Prostate gland (tissue), 2 donors: Measurements from ENCODE around the gene TMEM178B.

Experiments
- POLR2A ChIP-seq: fragments of 450-650 bp; IDR thresholded peaks from one replicate; pipeline ENCODE4 v1.6.1; 2016; ENCODE audit warnings: antibody characterized with exemption, mild to moderate bottlenecking
- POLR2AphosphoS5 ChIP-seq: sonication (generic); formaldehyde crosslinking; IDR thresholded peaks from one replicate; pipeline ENCODE4 v1.6.1; 2017; ENCODE audit warnings: antibody characterized with exemption
- TF ChIP-seq, protein P1 (sequence below), 4 experiments: fragments of 200-600 bp in 2 of 4; fragments of 450-650 bp in 2 of 4; sonication (generic) in 2 of 4; IDR thresholded peaks; 1 replicate in 3 of 4; 2 replicates in 1 of 4; pipeline ENCODE4 v1.5.1; 2016 to 2019; ENCODE audit warnings: antibody characterized with exemption in 4 of 4, mild to moderate bottlenecking in 2 of 4, moderate library complexity in 2 of 4

DNA sequence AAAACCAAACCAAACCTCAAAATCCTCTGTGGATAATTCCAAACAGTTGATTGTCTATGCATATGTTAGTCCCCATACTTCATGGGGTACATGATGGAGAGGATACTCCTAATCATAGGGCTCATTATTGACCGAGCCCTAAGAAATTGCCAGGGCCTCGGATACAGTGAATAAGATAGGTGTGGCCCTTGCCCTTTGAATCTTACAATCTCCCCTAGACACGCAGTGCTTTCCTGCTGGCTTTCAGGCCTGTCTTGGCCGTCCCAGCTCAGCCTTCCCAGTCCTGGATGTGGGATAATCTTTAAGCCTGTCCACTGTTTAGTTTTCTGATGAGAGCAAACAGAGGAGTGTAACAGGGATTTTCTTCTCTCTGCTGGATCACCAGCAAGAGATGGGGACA, 161.8 kb downstream of the TMEM178B start:
- TF ChIP-seq, protein P1, sequence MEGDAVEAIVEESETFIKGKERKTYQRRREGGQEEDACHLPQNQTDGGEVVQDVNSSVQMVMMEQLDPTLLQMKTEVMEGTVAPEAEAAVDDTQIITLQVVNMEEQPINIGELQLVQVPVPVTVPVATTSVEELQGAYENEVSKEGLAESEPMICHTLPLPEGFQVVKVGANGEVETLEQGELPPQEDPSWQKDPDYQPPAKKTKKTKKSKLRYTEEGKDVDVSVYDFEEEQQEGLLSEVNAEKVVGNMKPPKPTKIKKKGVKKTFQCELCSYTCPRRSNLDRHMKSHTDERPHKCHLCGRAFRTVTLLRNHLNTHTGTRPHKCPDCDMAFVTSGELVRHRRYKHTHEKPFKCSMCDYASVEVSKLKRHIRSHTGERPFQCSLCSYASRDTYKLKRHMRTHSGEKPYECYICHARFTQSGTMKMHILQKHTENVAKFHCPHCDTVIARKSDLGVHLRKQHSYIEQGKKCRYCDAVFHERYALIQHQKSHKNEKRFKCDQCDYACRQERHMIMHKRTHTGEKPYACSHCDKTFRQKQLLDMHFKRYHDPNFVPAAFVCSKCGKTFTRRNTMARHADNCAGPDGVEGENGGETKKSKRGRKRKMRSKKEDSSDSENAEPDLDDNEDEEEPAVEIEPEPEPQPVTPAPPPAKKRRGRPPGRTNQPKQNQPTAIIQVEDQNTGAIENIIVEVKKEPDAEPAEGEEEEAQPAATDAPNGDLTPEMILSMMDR (IDR thresholded peaks at IDR 0.05), result no peak
- TF ChIP-seq POLR2AphosphoS5 (no peak), POLR2A (no peak)
